Measurements from ENCODE around the gene HES4.
A peak's percentile ranks its signal among the peaks of the same experiment; 100 is the strongest.

HES4 gene

GRCh38 chr1:975896-976683, 23.8 kb downstream of the HES4 start:
- H3K4me3 ChIP-seq (ENCODE audit: low read depth, low read length): peak overlapping the region; percentile 17; the same call in 1 of the 2 replicates
- peak; percentile 32; the same call in 1 of the 2 replicates for TF ChIP-seq CTCF (IDR thresholded peaks at IDR 0.05; ENCODE audit: low read depth, low read length)

- H3K4me3 ChIP-seq (ENCODE audit: low read depth, low read length): no peak overlapping the region
- TF ChIP-seq CTCF (IDR thresholded peaks at IDR 0.05; ENCODE audit: low read depth, low read length): no peak
Measured at GRCh38 chr1:975365-975764, 24.5 kb downstream of the HES4 start.

GRCh38 chr1:974687-975328, 25.1 kb downstream of the HES4 start:
- no peak for TF ChIP-seq CTCF (IDR thresholded peaks at IDR 0.05; ENCODE audit: low read depth, low read length)
- no peak overlapping the region for H3K4me3 ChIP-seq (ENCODE audit: low read depth, low read length)

- TF ChIP-seq CTCF (IDR thresholded peaks at IDR 0.05; ENCODE audit: low read depth, low read length): no peak
- no peak overlapping the region for H3K4me3 ChIP-seq (ENCODE audit: low read depth, low read length)
Measured at GRCh38 chr1:974293-974640, 25.6 kb downstream of the HES4 start.

GRCh38 chr1:973459-974292, 26.2 kb downstream of the HES4 start:
- no peak overlapping the region for H3K4me3 ChIP-seq (ENCODE audit: low read depth, low read length)
- TF ChIP-seq CTCF (IDR thresholded peaks at IDR 0.05; ENCODE audit: low read depth, low read length): no peak

- no peak for TF ChIP-seq CTCF (IDR thresholded peaks at IDR 0.05; ENCODE audit: low read depth, low read length)
- no peak overlapping the region for H3K4me3 ChIP-seq (ENCODE audit: low read depth, low read length)
Measured at GRCh38 chr1:972726-973458, 27.0 kb downstream of the HES4 start.
